Left cardiac atrium (tissue), 4 donors: ENCODE data around the gene SPG7. TPM values are rescaled to one million over a fixed set of nuclear protein-coding genes. Genes with fewer than 3 reads are reported as not detected.

ENCODE experiments used
- ATAC-seq, 2 donors: fragments of 200-7000 bp; cut with Tn5 transposase; one replicate each; pipeline ENCODE4 v1.9.1; 2020; ENCODE audit warnings: mild to moderate bottlenecking in 2 of 2, moderate library complexity in 2 of 2
- DNase-seq: peaks from one replicate; pipeline ENCODE4 v3.0.0-alpha.2; 2020
- intact Hi-C, 2 donors: fragments of 100-400 bp; cut with DNase I; formaldehyde crosslinking; loops; one replicate each; pipeline versions ENCODE4 v1.14.1 to v1.15.1; 2022 to 2023
- total RNA-seq, 2 donors: library from RNA; stranded (reverse); fragmentation: NEBNext Ultra II Directional; extraction: Animal tissue kit (Norgen Biotek cat#: 25700); gene quantifications; one replicate each; pipeline ENCODE4 v1.2.1, GENCODE V29; 2021
- donor health status: DM: no; HTN: yes; CAD: no.
- donor health status: DM: no; HTN: yes; CAD: no; lungs with severe emphysema.
- donor health status: DM: yes; HTN: yes; CAD: no.
- donor health status: Dilated cardiomyopathy.

SPG7 gene
- total RNA-seq, 2 donors from 2014 or later, result 78.5 to 99.5 TPM

DNA sequence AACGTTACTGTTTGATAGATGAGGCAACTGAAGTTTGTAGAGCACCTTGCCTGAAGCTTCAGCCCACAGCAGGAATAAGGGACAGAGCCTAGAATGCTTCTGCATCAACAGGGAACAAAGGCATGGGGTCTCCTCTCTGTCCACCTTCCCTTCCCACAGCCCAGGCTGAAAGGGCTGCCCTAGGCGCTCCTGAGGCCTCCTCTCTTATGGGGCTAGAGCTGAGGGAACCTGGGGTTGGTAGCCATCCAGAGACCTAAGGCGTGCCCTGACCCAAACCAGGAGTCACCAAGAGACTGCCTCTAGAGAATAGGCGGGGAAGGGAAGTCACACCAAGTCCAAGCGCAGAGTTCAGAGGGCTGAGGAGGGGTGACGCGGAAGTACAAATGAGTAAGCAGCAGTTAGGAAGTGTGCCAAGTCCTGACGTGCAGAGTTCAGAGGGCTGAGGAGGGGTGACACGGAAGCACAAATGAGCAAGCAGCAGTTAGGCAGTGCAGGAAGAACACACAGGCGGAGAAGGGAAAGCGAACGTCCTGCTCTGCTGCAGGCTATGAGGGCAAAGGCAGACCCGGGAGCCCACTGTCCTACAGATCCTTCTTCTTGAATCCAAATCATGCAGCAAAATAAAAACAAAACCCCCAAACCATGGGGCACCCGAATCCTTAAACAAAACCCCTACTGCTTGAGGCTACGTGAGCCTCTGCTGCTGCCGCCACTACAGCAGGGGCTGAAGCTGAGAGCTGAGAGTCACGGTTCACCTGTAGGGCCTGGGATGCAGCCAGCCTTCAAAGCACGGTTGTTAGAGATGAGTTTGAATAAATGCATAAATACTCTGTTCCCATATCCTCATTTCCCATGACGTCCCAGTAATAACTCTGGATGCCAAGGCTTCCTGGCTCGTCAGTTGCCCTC lies 2.7 kb upstream of the SPG7 start:
- ATAC-seq, result peak; percentile 34 to 50
- peak; percentile 93 for DNase-seq
- intact Hi-C loops, result loop anchor here (5.0 to 10.0 kb wide), 3 partner anchors 151 to 173 kb away; no protein-coding TSS in a partner anchor

DNA sequence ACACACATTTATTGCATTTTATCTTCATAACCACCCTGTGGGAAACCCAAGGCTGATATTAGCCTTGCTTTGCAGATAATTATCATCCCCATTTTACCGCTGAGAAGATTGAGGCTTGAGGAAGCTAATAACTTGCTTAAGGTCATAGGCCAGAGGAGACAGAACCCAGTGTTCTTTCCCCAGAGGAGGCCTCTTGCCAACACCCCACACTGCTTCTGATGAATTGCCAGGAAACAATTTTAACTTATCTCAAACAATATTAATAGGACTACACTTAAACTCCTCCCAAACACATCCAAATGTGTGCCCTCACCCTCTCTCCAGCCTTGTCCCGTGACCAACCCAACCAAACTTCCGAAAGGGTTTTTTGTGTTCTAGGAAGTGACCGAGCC lies 2.1 kb upstream of the SPG7 start:
- intact Hi-C loops, result loop anchor here (5.0 to 10.0 kb wide), 3 partner anchors 151 to 174 kb away; no protein-coding TSS in a partner anchor
- no peak for DNase-seq
- ATAC-seq, result peak in 1 of 2 donors; percentile 7

DNA sequence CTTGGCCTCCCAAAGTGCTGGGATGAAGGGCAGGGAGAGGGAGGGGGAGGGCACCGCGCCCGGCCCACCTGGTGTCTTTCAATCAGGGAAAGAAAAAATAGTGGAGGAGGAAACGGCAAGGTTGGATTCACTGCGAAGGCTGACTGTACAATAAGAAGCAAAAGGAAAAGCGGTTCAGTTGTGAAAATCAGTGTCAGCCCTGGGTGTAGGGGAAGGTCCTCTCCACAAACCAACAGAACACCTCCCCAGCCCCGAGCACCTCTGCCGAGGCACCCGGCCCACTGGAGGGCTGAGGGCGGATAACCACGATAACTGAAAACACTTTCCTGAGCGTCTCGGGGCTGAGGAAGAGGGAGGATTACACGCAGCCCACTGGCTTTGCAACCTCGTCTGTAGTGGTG lies 1.4 kb upstream of the SPG7 start:
- ATAC-seq, result no peak
- intact Hi-C loops, result loop anchor here (5.0 to 10.0 kb wide), 3 partner anchors 152 to 174 kb away; no protein-coding TSS in a partner anchor
- no peak for DNase-seq

DNA sequence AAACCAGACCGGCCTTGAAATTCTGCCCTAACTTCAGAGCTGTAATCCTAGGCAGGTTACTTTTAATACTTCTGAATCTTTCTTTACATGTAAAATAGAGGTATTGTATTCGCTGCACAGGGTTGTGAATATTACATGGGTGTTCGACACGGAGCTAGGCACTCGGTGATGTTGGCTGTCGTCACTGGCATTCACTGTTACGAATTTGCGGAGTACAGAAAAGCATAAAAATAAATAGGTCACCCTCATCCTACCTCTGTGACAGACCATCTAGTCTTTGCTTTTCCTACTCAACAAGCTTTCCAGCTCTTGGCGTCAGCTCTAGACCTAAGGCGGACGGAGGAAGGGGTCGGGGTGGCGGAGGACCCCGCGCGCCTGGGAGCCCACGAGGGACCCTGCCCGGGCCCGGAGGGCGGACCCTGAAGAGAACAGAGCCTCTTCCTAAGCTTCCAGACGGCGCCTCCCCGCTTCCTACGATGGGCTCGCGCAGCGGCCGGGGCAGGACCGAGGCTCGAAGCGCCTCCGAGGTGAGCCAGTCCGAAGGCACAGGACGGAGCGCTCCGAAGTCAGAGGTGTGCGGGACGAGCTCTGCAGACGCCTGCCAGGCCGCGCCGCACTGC lies 879 bp upstream of the SPG7 start:
- no peak for DNase-seq
- intact Hi-C loops, result loop anchor here (5.0 to 10.0 kb wide), 3 partner anchors 153 to 175 kb away; no protein-coding TSS in a partner anchor
- ATAC-seq, result peak; percentile 31 to 44

DNA sequence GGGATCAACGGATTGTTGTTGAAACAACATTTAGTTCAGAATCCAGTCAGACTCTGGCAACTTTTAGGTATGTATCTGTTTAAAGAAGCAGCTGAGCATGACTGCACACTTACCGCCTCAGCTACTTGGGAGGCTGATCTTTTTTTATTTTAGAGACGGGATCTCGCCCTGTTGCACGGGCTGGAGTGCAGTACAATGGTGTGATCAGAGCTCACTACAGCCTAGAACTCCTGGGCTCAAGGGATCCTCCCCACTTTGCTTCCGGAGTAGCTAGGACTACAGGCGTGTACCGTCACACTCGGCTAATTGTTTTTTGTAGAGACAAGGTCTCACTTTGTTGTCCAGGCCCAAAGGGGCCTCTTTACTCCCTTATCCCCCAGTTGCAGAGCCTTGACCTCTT lies 2.3 kb downstream of the SPG7 start:
- ATAC-seq (no peak), DNase-seq (no peak)
- intact Hi-C loops, result no loop called here

DNA sequence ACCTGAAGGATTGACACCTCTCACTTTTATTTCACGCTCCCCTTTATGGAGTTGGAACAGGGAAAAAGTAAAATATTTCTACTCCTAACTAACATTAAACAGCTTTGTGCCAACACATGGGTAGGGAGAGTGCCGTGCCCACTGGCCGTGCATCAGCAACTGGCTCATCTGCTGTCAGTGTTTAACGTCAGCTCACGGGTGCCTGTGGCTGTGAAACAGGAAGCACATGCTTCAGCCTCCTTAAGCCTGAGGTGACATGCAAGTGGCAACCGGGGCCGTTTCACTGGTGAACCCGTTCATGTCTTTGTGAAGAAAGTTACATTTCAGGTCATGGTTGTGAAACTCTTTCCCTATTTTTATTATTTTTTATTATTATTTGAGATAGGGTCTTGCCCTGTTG lies 3.2 kb downstream of the SPG7 start:
- intact Hi-C loops, result no loop called here
- ATAC-seq, result no peak

DNA sequence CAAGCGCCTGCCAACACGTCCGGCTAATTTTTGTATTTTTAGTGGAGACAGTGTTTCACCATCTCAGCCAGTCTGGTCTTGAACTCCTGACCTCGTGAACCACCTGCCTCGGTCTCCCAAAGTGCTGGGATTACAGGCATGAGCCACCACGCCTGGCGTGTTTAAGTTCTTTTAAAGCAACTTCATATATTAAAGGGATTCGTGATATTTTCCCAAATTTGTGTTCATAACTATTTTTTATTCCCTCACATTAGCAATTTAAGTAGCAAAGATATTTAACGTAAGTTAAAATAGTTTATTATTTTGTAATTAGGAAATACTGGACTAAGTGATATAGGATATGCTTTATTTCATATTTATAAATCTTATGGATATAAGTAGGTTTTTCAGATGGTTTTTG lies 4.2 kb downstream of the SPG7 start:
- intact Hi-C loops, result no loop called here

More for the DNA sequence above, 3.2 kb downstream of the SPG7 start:
- DNase-seq, result no peak

DNA sequence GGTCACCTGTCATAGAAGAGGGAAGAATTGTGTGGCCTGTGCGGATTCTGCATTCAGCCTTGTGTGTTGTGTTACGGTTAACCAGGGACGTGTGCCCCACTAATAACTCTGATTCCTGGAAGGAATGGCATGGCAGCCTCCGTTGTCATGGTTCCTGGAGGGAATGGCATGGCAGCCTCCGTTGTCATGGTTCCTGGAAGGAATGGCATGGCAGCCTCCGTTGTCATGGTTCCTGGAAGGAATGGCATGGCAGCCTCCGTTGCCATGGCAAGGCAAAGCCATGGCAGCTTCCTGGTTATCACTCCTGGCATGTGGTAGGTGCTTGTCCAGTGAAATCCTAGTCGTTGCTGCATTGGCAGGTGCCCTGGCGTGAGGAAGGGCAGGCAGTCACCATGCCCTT lies 8.9 kb downstream of the SPG7 start:
- DNase-seq (no peak), ATAC-seq (no peak)
- intact Hi-C loops, result no loop called here

More for the DNA sequence above, 4.2 kb downstream of the SPG7 start:
- ATAC-seq, result no peak
- DNase-seq, result no peak

DNA sequence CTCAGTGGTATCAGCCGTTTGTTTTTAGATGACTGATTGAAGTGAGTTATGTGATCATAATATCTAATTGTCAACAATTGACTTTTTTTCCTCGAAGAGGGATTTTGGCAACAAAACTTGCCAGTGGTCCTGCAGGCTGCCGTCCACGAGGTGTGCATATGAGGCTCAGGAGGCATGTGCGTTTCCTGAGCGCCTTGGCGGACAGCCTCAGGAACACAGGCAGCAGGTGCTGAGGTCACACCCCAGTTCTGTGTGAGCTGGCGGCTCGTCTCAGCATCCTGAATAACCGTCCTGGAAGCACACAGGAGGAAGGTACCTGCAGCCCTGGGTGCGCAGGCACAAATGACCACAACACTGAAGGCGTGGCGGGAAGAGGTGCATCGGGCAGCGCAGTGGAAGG lies 11.7 kb downstream of the SPG7 start:
- ATAC-seq (no peak), DNase-seq (no peak)
- intact Hi-C loops, result no loop called here

DNA sequence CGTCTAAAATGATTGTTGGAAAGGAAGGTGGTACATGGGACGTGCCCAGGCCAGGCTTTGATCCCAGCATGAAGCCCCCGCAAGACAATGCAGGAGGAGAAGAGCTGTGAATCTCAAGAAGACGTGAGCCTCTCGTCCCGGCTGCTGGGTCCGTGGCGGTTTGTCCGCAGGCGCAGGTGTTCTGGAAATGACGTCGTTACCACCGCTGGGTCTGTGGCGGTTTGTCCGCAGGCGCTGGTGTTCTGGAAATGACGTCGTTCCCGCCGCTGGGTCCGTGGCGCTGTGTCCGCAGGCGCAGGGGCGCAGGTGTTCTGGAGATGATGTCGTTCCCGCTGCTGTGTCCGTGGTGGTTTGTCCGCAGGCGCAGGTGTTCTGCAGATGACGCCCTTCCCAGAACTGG lies 14.1 kb downstream of the SPG7 start:
- no peak for ATAC-seq
- DNase-seq, result no peak
- intact Hi-C loops, result no loop called here

DNA sequence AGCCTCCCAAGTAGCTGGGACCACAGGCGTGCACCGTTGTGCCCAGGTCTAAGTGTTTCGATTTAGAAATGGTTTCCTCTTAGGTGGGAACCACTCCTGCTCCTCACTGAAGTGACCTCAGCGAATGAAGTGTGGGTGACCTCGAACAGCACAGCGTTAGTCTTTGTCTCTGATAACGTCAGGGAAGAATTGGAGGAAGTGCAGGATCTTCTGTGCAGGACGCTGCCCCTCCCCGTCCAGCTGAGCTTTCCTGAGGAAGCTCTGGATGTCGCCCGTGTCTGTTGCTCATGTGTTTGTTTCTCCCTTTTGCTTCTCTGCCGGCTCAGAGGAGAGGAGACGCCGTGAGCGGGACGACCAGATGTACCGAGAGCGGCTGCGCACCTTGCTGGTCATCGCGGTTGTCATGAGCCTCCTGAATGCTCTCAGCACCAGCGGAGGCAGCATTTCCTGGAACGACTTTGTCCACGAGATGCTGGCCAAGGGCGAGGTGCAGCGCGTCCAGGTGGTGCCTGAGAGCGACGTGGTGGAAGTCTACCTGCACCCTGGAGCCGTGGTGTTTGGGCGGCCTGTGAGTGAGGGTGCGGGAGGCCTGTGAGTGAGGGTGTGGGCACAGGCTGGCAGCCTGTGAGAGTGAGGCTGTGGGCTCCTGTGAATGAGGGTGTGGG lies 15.6 kb downstream of the SPG7 start:
- ATAC-seq (peak in 1 of 2 donors; percentile 43), DNase-seq (no peak)
- intact Hi-C loops, result no loop called here

DNA sequence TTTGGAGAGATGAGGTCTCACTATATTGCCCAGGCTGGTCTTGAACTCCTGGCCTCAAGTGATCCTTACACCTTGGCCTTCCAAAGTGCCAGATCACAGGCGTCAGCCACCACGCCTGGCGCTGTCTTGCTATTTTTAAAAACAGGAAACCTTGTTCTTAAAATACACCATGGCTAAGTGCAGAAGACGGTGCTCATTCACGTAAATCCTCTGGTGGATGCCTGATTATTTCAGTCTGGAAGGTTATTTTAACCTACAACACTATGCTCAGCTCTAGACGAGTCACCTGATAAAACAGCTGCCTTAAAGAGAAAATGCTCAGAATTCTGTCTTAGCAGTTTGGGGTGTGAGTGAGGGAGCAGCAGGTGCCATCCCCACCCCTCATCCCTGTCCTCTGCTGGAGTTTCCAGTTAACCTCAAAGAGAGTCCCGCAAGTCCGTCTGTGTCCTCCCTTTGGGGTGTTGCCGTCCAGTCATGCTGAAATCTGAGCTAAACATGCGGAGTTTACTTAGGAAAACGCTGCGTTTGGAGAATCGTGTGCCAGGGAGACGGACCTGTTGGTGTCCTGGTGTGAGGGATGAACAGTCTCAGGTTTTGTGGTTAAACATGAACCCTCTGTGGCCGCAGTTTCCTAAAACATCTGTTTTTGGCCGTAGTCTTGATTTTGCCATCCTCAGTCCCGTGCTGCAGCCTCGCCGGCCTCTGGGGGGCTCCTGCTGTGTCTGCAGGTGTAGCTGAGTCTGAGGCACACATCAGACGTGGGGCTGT lies 17.1 kb downstream of the SPG7 start:
- intact Hi-C loops, result no loop called here
- DNase-seq (peak; percentile 49), ATAC-seq (peak; percentile 57 to 60)

DNA sequence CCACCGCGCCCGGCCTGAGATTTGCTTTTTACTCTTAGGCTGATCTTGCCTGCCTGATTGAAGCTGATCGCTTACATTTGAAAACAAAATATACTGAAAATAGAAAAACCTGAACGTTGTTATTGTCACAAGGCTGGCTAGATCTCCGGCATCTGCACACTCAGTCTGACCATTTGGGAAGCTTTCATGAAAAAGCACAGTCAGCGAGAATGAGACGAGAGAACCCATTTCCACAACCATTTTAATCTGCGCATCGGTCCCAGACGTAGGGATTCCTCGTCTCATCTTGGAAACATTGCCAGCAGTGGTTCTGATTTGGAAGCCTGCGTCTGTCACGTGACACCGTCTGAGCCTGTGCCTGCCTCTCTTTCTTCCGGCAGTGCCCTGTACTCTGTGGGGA lies 20.9 kb downstream of the SPG7 start:
- DNase-seq, result no peak
- intact Hi-C loops, result no loop called here
- ATAC-seq, result no peak

DNA sequence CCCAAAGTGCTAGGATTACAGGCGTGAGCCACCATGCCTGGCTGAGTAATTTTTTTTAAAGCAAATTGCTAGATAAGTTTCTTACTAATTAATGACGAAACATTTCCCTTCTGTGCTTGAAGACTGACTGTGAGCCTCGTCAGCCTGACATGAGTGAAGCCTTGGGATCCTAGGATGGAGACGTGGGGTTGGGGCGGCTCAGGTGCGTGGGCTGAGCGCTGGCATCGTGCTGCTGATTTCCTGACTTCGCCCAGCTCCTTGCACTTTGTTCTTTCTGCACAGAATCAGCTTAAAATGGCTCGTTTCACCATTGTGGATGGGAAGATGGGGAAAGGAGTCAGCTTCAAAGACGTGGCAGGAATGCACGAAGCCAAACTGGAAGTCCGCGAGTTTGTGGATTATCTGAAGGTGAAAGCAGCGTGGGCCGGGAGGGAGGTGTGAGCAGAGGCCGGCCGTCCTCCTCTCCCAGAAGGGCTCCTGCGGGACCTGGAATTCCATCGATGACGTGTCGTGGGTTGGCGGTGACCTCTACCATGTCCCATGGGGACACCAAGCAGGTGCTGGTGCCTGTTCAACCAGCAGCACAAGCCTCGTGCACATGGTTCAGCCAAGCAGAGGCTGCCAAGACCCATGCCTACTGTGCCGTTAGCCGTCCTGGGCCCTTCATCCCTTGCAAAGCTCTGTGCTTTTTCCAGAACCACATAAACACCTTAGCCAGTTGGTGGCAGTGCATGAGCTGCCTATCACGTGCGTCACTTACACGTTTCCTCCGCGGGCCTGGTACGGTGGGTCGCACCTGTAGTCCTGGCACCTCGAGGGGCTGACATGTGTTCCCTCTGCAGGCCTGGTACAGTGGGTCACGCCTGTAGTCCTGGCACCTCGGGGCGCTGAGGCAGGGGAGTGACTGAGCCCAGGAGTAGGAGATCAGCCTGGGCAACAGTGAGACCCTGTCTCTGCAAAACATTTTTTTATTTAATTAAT lies 22.5 kb downstream of the SPG7 start:
- intact Hi-C loops, result no loop called here
- no peak for DNase-seq
- ATAC-seq, result no peak

DNA sequence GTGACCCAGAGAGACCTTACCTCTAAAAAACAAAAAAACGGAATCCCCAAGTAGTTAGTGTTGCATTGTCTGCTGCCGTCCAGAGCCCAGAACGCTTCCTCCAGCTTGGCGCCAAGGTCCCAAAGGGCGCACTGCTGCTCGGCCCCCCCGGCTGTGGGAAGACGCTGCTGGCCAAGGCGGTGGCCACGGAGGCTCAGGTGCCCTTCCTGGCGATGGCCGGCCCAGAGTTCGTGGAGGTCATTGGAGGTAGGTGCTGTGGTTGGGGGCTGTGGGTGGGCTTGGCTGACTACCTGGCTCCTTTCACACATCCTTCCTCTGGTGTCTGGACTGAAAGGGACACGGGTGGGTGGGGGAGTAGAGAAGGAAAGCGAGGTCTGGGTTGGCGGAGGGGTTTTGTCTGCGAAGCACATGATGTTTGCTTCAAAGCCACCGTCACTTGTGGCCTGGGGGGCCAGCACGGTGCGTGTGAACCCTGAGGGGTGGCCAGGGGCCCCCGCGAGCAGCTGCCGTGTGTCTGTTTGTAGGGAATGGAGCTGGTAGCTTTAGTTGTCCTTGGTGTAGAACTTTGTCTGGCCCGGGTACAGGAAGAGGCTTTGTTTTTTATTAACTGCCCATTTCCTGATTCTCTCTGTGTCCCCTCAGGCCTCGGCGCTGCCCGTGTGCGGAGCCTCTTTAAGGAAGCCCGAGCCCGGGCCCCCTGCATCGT lies 23.8 kb downstream of the SPG7 start:
- DNase-seq (no peak), ATAC-seq (no peak)
- intact Hi-C loops, result no loop called here

DNA sequence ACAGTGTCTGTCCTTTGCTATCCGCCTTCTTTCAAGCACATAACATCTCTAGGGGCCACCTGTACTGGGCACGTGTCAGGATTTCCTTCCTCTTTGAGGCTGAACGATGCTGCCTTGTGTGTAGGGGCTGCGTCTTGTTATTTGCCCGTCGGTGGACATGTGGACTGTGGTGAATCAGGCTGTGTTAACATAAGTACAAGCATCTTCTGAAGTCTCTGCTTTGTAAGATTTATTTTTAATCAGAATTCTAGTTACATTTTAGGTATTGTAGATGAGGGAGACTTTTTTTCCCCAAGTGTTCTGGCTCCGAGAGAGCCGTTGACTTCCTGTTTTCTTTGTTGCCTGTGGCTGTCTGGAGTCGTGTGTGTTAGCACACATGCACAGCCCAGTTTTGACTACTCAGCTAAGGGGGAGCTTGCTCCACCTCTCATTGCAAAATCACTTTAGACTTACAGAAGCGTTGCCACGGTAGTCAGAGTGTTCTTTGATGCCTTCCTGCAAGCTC lies 26.1 kb downstream of the SPG7 start:
- ATAC-seq, result peak; percentile 67 to 71
- intact Hi-C loops, result no loop called here
- DNase-seq, result no peak

DNA sequence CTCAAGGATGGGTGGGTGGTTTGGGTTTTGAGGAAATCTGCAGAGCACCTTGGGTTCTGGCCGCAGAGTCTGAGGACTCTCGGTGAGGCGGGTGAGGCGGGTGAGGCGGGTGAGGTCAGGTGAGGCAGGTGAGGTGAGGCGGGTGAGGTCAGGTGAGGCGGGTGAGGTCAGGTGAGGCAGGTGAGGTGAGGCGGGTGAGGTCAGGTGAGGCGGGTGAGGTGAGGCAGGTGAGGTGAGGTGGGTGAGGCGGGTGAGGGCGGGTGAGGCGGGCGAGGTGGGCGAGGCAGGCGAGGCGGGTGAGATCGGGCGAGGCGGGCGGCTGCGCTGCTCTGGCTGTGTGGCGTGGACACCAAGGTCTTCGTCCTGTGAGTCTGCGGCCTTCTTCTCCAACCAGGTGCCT lies 28.2 kb downstream of the SPG7 start:
- intact Hi-C loops, result no loop called here
- ATAC-seq, result no peak
- no peak for DNase-seq
